ENCODE measurements around the gene MSH5.

DNA sequence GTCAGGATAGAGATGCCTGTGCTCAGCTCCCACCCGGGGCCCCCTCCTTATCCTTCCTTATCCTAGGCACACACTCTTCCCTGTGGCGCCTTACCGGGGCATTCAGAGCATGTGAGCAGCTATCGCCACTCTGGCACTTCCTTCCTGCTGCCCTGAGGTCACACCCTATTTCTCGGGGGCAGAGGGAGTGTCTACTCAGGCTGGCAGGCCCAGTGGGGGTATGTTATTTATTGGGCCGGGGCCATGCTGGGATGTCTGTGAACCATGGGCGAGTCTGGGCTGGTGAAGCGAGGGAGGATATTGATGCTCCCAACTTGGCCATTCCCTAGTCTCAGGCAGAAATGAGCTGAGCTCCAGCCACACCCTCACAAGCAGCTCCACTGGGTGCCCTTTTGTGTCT is 28.6 kb upstream of the MSH5 start:
- TF ChIP-seq, protein P1, sequence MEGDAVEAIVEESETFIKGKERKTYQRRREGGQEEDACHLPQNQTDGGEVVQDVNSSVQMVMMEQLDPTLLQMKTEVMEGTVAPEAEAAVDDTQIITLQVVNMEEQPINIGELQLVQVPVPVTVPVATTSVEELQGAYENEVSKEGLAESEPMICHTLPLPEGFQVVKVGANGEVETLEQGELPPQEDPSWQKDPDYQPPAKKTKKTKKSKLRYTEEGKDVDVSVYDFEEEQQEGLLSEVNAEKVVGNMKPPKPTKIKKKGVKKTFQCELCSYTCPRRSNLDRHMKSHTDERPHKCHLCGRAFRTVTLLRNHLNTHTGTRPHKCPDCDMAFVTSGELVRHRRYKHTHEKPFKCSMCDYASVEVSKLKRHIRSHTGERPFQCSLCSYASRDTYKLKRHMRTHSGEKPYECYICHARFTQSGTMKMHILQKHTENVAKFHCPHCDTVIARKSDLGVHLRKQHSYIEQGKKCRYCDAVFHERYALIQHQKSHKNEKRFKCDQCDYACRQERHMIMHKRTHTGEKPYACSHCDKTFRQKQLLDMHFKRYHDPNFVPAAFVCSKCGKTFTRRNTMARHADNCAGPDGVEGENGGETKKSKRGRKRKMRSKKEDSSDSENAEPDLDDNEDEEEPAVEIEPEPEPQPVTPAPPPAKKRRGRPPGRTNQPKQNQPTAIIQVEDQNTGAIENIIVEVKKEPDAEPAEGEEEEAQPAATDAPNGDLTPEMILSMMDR (optimal IDR thresholded peaks at IDR 0.05 in 1 of 3, IDR thresholded peaks at IDR 0.05 in 1 of 3, conservative IDR thresholded peaks at IDR 0.05 in 1 of 3; ENCODE audit: extremely low read depth in 1 of 3, insufficient read depth in 2 of 3, low read length in 3 of 3), result no peak
- no peak for TF ChIP-seq EZH2 (IDR thresholded peaks at IDR 0.05; ENCODE audit: low read length)

Measured in keratinocyte (primary cell).